Fibroblast of skin of back (primary cell): Measurements from ENCODE around the gene TRAF3.
"Not testable (repeated sequence)": the region's sequence is repeated elsewhere in the genome, so short reads cannot be mapped to it uniquely, and the experiment has no call there.

Source experiments
- DNase-seq: peaks from one replicate; pipeline ENCODE4 v3.0.0-alpha.2; 2013

TRAF3 gene

GRCh38 chr14:102926104-102926503 is 148.9 kb downstream of the TRAF3 start:
- no peak for DNase-seq

- not testable (repeated sequence) for DNase-seq
These were observed 149.6 kb downstream of the TRAF3 start for GRCh38 chr14:102926840-102927239.

- DNase-seq: no peak
These were observed 150.2 kb downstream of the TRAF3 start for GRCh38 chr14:102927346-102927877.

- DNase-seq: no peak
These were observed 150.7 kb downstream of the TRAF3 start for GRCh38 chr14:102927878-102928411.

GRCh38 chr14:102928412-102929240 is 151.4 kb downstream of the TRAF3 start:
- DNase-seq: peak; percentile 47

- no peak for DNase-seq
These were observed 152.2 kb downstream of the TRAF3 start for GRCh38 chr14:102929241-102930137.

- no peak for DNase-seq
These were observed 153.0 kb downstream of the TRAF3 start for GRCh38 chr14:102930138-102930752.

GRCh38 chr14:102930753-102931579 is 153.7 kb downstream of the TRAF3 start:
- peak; percentile 34 for DNase-seq

GRCh38 chr14:102931580-102932285 is 154.5 kb downstream of the TRAF3 start:
- DNase-seq: no peak

- no peak for DNase-seq
These were observed 155.4 kb downstream of the TRAF3 start for GRCh38 chr14:102932484-102933248.

GRCh38 chr14:102933618-102934231 is 156.5 kb downstream of the TRAF3 start:
- no peak for DNase-seq

GRCh38 chr14:102935756-102936155 is 158.5 kb downstream of the TRAF3 start:
- DNase-seq: no peak

GRCh38 chr14:102937331-102938175 is 160.3 kb downstream of the TRAF3 start:
- no peak for DNase-seq

- no peak for DNase-seq
These were observed 160.9 kb downstream of the TRAF3 start for GRCh38 chr14:102938191-102938590.

GRCh38 chr14:102939329-102939728 is 162.1 kb downstream of the TRAF3 start:
- no peak for DNase-seq

- DNase-seq: no peak
These were observed 162.7 kb downstream of the TRAF3 start for GRCh38 chr14:102939820-102940561.

- DNase-seq: no peak
These were observed 163.6 kb downstream of the TRAF3 start for GRCh38 chr14:102940729-102941362.
